G401.6 (cell line): Measurements from ENCODE around the gene SORL1.
"Not testable (repeated sequence)": the region's sequence is repeated elsewhere in the genome, so short reads cannot be mapped to it uniquely, and the experiment has no call there.

ENCODE experiments used
- FAIRE-seq: peaks from 2 replicates; lab custom pipeline; 2012; peaks lifted over from hg19 to GRCh38; lab: Jason Lieb, UNC

Gene SORL1

GRCh38 chr11:121474680-121475079, 22.6 kb downstream of the SORL1 start:
- no peak for FAIRE-seq

GRCh38 chr11:121476379-121477032, 24.4 kb downstream of the SORL1 start:
- FAIRE-seq, result no peak

DNA sequence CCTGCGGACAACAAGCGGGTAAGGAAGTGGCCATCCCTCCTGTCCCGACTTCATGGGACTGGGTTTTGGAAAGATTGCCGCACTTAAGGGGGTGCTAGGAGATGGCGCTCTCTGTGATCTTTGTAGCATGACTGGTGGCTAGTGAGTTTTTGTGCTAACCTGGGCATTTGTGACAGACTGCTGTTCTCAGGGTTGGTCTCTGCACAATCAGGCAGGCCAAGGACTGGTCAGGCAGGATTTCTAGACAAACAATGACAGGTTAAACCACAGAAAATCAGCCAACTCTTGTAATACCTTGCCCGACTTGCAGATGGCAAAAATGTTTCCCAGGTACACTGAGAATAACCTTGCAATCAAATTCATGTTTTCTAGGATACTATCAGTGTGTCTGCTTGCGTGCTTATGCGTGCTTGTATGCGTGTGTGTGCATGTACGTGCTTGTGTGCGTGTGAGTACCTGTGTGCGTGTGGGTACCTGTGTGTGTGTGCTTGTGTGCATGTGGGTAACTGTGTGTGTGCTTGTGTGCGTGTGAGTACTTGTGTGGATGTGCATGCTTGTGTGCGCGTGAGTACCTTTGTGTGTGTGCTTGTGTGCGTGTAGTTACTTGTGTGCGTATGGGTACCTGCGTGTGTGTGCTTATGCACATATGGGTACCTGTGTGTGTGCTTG, 26.2 kb downstream of the SORL1 start:
- FAIRE-seq, result no peak

DNA sequence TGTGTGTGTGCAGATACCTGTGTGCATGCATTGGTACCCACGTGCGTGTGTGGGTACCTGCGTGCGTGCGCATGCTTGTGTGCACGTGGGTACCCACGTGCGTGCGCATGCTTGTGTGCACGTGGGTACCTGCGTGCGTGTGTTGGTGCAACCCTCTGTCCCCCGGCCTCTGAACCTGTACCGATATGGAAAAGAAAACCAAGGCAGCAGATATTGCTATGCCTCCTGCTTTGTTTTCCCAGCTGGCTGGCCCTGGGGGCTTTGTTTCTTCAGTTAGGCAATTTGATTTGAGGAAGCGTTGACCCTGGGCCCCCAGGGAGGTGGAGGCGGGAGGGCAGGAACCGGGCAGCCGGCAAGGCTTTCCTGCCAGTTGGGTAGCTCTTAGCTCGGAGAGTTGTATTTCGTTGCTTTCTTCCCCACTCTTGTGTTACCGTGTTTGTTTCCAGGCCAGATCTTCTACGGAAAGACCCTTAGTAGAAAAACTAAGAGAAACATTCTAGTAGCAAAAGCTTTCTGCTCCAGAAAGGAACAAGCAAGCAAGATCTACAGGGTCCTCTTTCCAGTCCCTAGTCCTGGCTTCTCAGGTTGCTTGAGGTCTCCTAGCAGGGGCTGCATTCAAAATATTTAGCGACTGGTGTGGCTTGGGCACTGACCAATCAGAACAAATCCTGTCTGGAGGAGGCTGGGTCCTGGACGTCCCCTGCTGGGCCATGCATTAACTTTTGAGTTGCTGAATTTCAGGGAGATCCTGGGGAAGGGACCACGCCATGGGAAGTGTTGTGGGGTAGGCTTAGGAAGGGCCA, 27.0 kb downstream of the SORL1 start:
- no peak for FAIRE-seq

- FAIRE-seq, result no peak
Observed at GRCh38 chr11:121479698-121480238, 27.7 kb downstream of the SORL1 start.

DNA sequence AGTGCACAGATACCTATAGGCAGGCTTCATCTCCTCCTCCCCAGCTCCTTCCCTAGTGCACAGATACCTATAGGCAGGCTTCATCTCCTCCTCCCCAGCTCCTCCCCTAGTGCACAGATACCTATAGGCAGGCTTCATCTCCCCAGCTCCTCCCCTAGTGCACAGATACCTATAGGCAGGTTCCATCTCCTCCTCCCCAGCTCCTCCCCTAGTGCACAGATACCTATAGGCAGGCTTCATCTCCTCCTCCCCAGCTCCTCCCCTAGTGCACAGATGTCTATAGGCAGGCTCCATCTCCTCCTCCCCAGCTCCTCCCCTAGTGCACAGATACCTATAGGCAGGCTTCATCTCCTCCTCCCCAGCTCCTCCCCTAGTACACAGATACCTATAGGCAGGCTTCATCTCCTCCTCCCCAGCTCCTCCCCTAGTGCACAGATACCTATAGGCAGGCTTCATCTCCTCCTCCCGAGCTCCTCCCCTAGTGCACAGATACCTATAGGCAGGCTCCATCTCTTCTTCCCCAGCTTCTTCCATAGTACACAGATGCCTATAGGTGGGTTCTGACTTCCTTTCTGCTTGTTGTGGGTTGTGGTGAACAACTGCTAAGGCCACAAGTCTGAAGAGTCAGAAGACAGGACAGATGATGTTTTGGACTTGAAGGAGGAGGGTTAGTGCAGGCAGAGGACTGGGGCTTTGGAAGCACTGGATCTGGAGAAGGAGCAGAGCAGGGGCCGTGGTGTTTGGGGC, 29.5 kb downstream of the SORL1 start:
- not testable (repeated sequence) for FAIRE-seq

GRCh38 chr11:121482231-121483129, 30.4 kb downstream of the SORL1 start:
- no peak for FAIRE-seq

GRCh38 chr11:121483805-121484480, 31.8 kb downstream of the SORL1 start:
- FAIRE-seq, result no peak

- FAIRE-seq, result no peak
Observed at GRCh38 chr11:121485216-121485615, 33.1 kb downstream of the SORL1 start.

- no peak for FAIRE-seq
Observed at GRCh38 chr11:121486054-121486453, 33.9 kb downstream of the SORL1 start.

GRCh38 chr11:121487191-121487590, 35.1 kb downstream of the SORL1 start:
- no peak for FAIRE-seq

- FAIRE-seq, result no peak
Observed at GRCh38 chr11:121488170-121488569, 36.1 kb downstream of the SORL1 start.

- no peak for FAIRE-seq
Observed at GRCh38 chr11:121488641-121489040, 36.5 kb downstream of the SORL1 start.

GRCh38 chr11:121489823-121490222, 37.7 kb downstream of the SORL1 start:
- no peak for FAIRE-seq

DNA sequence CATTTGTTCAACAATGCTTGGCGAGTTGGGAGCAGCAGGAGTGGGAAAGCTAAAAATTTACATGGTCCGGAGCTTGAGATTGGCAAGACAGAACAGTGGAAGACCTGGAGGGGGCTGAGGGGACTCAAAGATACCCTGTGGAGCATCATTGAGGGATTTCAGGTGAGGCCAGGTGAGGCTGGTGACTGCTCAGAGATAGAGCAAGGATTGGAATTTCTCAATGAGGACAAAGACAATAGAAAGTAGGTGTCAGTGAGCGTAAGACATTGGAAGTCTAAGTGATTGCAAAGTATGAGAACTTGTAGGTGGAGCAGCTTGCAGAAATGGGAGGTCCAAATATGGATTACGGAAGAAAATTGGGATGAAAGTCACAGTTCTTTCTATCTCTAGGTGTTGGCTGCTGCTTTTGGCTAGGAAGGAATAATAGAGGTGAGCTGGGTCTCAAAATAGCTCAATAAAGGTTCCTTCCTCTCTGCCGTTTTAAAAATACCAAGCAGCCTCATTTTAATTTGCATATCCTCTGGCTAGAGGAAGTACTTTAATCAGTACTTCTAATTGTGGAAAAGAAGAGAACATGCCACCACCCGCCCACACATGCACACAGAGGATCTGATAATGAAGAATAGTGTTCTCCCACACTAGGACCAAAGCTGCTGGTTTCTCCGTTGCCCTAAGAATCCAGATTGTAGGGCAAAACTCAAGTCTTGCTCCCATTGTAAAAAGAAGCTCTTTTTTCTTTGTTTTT, 42.4 kb downstream of the SORL1 start:
- FAIRE-seq, result no peak

- no peak for FAIRE-seq
Observed at GRCh38 chr11:121497176-121497998, 45.3 kb downstream of the SORL1 start.

GRCh38 chr11:121499405-121499804, 47.3 kb downstream of the SORL1 start:
- FAIRE-seq, result no peak

- FAIRE-seq, result no peak
Observed at GRCh38 chr11:121500275-121500674, 48.2 kb downstream of the SORL1 start.

DNA sequence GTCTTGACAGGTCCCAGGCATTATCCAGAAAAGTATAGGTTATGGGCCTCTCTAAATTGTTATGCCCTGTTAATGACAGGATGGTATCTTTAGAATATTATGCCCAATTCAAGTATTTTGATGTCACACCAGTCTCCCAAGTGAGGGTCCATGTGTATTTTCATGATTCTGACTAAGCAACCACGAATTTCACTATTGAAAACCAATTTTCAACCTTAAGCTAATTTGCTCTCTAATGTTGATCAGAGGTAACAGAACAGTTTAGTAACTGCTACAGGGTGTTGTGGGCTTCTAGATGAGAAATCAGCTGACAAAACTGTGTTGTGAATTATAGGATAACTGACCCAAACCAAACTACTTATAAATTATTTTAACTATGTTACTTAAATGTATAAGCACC, 48.6 kb downstream of the SORL1 start:
- FAIRE-seq, result no peak
